KBM-7 (cell line): Measurements from ENCODE around the gene PDS5B.

ENCODE experiments used
- DNase-seq: peaks from one replicate; pipeline ENCODE4 v3.0.0-alpha.2; 2015
- in situ Hi-C: fragments of 300-500 bp; cut with MboI; formaldehyde crosslinking; loops from 2 replicates; pipeline ENCODE4 v1.14.3; 2020; ENCODE audit warnings: low sequenced_read_pairs, low pct_unique_long_range_greater_than_20kb, mixed read lengths

Gene PDS5B

GRCh38 chr13:32642316-32642715 is 56.1 kb downstream of the PDS5B start:
- in situ Hi-C loops, result no loop called here
- DNase-seq, result no peak

- DNase-seq, result no peak
- in situ Hi-C loops, result no loop called here
These were observed 56.6 kb downstream of the PDS5B start for GRCh38 chr13:32642858-32643257.

- in situ Hi-C loops, result no loop called here
- peak; percentile 32 for DNase-seq
These were observed 59.6 kb downstream of the PDS5B start for GRCh38 chr13:32645854-32646253.

GRCh38 chr13:32647926-32648325 is 61.7 kb downstream of the PDS5B start:
- in situ Hi-C loops, result no loop called here
- DNase-seq, result no peak

GRCh38 chr13:32650705-32651311 is 64.6 kb downstream of the PDS5B start:
- in situ Hi-C loops, result no loop called here
- DNase-seq, result peak; percentile 71

- in situ Hi-C loops, result no loop called here
- no peak for DNase-seq
These were observed 71.1 kb downstream of the PDS5B start for GRCh38 chr13:32657309-32657708.

- no peak for DNase-seq
- in situ Hi-C loops, result no loop called here
These were observed 73.5 kb downstream of the PDS5B start for GRCh38 chr13:32659736-32660135.

- in situ Hi-C loops, result no loop called here
- no peak for DNase-seq
These were observed 74.0 kb downstream of the PDS5B start for GRCh38 chr13:32660227-32660626.

GRCh38 chr13:32661685-32662084 is 75.4 kb downstream of the PDS5B start:
- in situ Hi-C loops, result no loop called here
- no peak for DNase-seq

GRCh38 chr13:32663660-32664059 is 77.4 kb downstream of the PDS5B start:
- in situ Hi-C loops, result no loop called here
- DNase-seq, result no peak

GRCh38 chr13:32666990-32667571 is 80.8 kb downstream of the PDS5B start:
- no peak for DNase-seq
- in situ Hi-C loops, result no loop called here

GRCh38 chr13:32669030-32669646 is 82.9 kb downstream of the PDS5B start:
- in situ Hi-C loops, result no loop called here
- peak; percentile 62 for DNase-seq

GRCh38 chr13:32674503-32674902 is 88.3 kb downstream of the PDS5B start:
- in situ Hi-C loops, result no loop called here

GRCh38 chr13:32676242-32676641 is 90.0 kb downstream of the PDS5B start:
- in situ Hi-C loops, result no loop called here
- no peak for DNase-seq

More at GRCh38 chr13:32674503-32674902, 88.3 kb downstream of the PDS5B start:
- no peak for DNase-seq

GRCh38 chr13:32682130-32682529 is 95.9 kb downstream of the PDS5B start:
- in situ Hi-C loops, result no loop called here
- DNase-seq, result no peak

GRCh38 chr13:32682740-32683139 is 96.5 kb downstream of the PDS5B start:
- in situ Hi-C loops, result no loop called here
- no peak for DNase-seq

- DNase-seq, result no peak
- in situ Hi-C loops, result no loop called here
These were observed 101.0 kb downstream of the PDS5B start for GRCh38 chr13:32687275-32687674.

GRCh38 chr13:32695602-32696250 is 109.5 kb downstream of the PDS5B start:
- in situ Hi-C loops, result no loop called here
- no peak for DNase-seq

- DNase-seq, result peak; percentile 7
- in situ Hi-C loops, result no loop called here
These were observed 121.2 kb downstream of the PDS5B start for GRCh38 chr13:32707471-32707870.

GRCh38 chr13:32713397-32713796 is 127.1 kb downstream of the PDS5B start:
- in situ Hi-C loops, result no loop called here
- no peak for DNase-seq
